HG02798 (cell line): Measurements from ENCODE around the gene ICAM4.
A peak's percentile ranks its signal among the peaks of the same experiment; 100 is the strongest.

Experiments
- ATAC-seq: cut with Tn5 transposase; IDR thresholded peaks from one replicate; pipeline ENCODE4 v1.9.1; 2021; ENCODE audit warnings: mild to moderate bottlenecking; ENCODE audit not compliant: unreplicated experiment, poor library complexity

The ICAM4 gene

DNA sequence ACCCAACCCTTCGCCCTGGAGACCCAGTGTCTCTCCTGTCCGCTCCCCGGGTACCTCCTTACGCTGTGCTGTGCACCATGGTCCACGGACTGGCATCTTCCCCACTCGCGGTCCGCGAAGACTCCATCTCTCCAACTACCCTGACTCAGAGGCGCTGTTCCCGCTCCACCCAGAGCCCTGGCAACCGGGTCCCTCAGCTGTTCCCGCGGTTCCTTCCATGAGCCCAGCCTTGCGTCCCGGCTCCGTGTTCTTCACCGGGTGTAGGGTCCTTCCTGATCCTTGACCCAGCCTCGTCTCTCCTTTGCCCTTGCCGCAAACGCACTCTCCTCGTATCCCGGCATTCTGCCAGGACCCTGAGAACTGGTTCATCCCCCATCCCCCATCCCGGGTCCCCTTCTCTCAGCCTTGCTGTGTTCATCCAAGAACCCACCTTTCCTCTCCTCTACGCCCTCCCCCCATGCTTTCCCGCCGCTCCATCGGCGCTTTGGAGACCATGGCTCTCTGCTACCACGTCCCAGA lies 3.7 kb downstream of the ICAM4 start:
- ATAC-seq, result no peak

- ATAC-seq, result no peak
Observed at GRCh38 chr19:10290876-10291553, 4.3 kb downstream of the ICAM4 start.

DNA sequence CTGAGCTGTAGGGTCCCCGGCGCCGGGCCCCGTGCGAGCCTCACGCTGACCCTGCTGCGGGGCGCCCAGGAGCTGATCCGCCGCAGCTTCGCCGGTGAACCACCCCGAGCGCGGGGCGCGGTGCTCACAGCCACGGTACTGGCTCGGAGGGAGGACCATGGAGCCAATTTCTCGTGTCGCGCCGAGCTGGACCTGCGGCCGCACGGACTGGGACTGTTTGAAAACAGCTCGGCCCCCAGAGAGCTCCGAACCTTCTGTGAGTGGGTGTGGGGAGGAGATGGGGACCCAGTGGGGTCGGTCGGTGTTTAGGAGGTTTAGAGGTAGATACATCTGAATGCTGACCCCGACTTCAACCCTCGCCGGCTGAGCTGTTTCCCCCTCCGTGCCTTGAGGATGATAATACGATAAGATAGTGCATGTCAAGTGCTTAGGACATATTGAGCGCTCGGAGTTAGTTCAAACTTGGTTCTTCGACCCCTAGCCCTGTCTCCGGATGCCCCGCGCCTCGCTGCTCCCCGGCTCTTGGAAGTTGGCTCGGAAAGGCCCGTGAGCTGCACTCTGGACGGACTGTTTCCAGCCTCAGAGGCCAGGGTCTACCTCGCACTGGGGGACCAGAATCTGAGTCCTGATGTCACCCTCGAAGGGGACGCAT lies 4.9 kb downstream of the ICAM4 start:
- no peak for ATAC-seq

DNA sequence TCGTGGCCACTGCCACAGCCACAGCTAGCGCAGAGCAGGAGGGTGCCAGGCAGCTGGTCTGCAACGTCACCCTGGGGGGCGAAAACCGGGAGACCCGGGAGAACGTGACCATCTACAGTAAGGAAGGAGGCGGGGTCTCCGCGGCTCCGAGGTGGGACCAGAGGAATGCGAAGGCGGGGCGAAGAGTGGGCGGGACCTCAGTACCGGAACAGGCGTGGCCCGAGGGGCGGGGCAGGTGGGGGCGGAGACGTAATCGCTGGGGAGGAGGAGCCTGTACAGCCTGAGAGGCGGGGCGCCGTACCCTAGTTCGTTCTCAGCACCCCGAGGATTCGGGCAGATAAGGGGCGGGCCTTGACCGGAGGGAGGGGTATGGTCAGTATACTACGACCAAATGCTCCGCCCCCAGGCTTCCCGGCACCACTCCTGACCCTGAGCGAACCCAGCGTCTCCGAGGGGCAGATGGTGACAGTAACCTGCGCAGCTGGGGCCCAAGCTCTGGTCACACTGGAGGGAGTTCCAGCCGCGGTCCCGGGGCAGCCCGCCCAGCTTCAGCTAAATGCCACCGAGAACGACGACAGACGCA lies 5.5 kb downstream of the ICAM4 start:
- ATAC-seq, result peak; percentile 53

GRCh38 chr19:10292789-10293636 lies 6.3 kb downstream of the ICAM4 start:
- ATAC-seq, result no peak

GRCh38 chr19:10293637-10294367 lies 7.0 kb downstream of the ICAM4 start:
- ATAC-seq, result no peak

GRCh38 chr19:10294368-10294697 lies 7.6 kb downstream of the ICAM4 start:
- ATAC-seq, result no peak

GRCh38 chr19:10295305-10295846 lies 8.6 kb downstream of the ICAM4 start:
- peak; percentile 48 for ATAC-seq

- no peak for ATAC-seq
Observed at GRCh38 chr19:10295847-10296591, 9.3 kb downstream of the ICAM4 start.

- ATAC-seq, result no peak
Observed at GRCh38 chr19:10299545-10300458, 13.0 kb downstream of the ICAM4 start.

- no peak for ATAC-seq
Observed at GRCh38 chr19:10305139-10305806, 18.5 kb downstream of the ICAM4 start.

DNA sequence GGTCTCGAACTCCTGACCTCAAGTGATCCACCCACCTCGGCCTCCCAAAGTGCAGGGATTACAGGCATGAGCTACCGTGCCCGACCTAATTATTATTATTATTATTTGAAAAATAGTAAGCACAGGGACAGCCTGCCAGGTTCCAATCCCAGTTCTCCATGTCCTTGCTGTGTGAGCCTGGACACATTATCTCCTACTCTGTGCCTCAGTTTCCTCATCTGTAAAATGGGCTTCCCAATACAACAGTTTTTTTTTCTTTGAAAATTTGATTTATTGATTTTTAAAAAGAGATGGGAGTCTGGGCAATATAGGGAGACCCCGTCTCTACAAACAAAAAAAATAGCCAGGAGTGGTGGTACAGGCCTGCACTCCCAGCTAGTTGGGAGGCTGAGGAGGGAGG lies 19.6 kb downstream of the ICAM4 start:
- ATAC-seq, result no peak

DNA sequence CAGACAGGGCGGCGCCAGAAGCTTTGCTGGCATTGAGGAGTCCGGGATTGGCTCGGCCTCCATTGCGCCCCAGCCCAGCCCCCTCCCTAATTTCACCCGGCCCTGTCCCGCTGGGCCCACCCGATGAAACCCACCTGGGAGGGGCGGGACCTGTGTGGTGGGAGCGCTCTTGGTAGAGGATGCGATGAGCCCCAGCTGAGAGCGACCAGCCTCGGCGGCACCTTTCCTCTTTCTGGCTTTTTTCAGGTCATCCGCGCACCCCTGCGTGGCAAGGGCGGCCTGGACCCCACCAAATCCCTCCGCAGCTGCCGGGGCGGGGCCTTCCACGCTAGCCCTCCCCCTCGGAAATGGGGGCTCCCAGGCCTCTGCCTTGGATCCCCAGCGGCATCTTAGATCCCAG lies 22.7 kb downstream of the ICAM4 start, which contains the start of gene ZGLP1:
Gene ZGLP1 (minus strand): TSS at position 393 of the 400 bp plus-strand sequence.
- no peak for ATAC-seq

DNA sequence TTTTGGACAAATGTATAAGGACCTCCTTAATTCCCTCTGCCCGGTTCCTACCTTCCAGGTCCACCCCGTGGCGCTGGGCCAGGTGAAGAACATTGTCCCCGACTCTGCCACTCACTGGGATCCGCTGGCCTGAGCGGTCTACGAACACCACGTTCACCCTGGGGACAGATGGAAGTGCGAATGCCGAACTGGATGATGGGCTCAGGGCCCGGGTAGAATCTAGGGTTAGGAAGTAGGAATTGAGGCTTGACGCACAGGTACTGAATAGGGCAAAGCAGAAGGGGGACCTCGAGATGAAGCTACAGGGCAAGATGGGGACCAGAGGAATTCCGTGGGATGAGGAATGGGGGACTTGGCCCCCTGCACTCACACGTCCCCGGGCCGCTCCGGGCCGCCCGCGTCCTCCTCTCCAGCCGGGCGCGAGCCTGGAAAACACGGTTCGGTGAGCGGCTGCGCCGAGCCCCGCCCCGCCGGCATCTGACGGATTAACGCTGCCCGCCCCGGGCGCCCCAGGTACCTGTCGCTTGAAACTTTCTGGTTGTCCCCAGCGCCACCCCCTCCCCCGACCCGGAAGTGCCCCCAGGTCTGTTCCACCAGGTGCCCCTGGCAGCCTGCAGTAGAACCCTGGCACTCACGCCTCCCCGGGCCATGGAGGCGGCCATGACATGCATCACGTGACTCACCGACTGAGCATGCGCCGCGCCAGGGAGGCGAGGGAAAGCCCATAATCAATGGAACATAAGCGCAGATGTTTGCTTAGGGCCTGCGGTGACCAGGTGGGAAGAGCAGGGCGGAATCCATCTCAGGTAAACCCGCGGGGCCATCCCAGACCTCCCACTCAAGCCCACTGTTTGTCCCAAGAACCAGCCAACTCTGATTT lies 28.8 kb downstream of the ICAM4 start, which contains the start of gene FDX2:
Gene FDX2 (minus strand): TSS at position 681 of the 880 bp plus-strand sequence. CDS start 19 bp downstream, at position 662.
- ATAC-seq, result peak; percentile 77

DNA sequence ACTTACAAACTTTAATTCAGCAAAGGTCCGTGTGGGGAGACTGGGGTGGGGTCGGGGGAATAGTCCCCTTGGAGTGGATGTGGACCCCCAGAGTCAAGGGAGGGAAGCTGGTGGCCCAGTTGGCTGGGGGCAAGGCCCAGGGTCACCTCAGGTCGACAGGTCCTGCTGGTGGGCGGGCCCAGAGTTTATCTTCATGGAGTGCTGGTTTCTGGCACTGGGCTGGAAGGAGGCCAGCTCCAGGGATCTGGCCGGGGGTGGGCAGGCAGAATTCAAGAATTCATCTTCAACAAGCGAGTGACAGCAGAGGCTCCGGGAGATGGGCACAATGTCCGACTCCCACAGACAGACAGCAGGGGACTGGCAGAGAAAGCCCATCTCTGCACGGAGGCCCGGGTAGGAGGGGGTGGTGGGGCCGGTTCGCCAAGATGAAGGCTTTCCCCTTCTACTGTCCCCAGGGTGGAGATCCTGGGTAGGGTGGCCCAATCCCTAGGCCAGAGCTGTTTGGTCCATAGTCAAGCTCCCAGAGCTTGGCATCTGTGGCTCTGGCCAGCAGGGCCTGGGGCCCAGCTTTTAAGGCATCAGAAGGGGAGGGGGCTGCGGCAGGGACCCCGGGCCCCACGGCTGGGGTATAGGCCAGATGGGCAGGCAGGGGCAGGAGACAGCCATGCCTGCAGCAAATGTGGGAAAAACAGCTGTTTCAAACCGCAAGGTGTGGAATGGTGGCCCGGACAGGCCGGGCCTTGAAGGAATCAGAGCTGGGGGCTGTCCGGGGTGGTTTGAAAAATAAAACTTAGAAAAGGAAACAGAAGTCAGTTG lies 29.7 kb downstream of the ICAM4 start:
- peak; percentile 6 for ATAC-seq
